ENCODE results near the gene EVI5. TPM values are rescaled to one million over a fixed set of nuclear protein-coding genes. Genes with fewer than 3 reads are reported as not detected.
"Not testable (repeated sequence)": the region's sequence is repeated elsewhere in the genome, so short reads cannot be mapped to it uniquely, and the experiment has no call there.

The EVI5 gene
- polyA plus RNA-seq, 2 of the 4 experiments (the other 2 are of a cell fraction) = 10.2 to 10.4 TPM

DNA sequence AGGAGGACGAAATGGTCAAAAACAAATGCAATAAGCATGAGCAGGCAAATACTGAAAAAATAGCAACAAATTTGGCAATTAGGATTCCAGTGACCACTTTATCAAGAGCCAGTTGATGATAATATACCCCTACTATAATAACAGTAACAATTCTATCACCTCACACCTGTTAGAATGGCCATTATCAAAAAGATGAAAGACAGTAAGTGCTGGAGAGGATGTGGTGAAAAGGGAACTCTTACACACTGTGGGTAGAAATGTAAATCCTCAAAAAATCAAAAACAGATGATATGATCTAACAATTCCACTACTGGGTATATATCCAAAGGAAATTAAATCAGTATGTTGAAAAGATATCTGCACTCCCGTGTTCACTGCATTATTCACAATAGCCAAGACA is 183.9 kb downstream of the EVI5 start:
- CTCF ChIA-PET = interaction anchor here (1.1 kb wide), 1 partner anchor 217 kb away, joined by 3 read pairs; no protein-coding TSS in a partner anchor
- FAIRE-seq = no peak
- WGBS (ENCODE audit: missing lambda C conversion rate) = 89% methylated on average over 2 of the region's 2 CpGs

DNA sequence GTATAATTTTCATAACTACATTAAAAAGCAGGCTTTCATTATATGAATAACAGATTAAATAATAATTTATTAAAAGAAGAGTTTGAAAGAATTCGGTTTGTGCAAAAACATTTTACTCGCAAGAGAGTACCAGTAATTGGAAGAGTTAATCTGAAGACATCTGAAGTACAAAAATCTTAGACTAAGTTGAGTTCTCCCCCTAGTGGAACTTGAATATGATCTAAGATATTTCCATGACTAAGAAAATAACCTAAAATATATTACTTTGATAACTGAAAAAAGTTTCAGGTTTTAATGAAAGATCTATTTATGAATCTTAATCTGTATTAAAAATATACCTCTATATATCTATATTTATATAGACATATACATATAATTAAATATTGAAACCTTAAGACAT is 185.7 kb downstream of the EVI5 start:
- no peak for FAIRE-seq
- TF ChIP-seq, protein P1, sequence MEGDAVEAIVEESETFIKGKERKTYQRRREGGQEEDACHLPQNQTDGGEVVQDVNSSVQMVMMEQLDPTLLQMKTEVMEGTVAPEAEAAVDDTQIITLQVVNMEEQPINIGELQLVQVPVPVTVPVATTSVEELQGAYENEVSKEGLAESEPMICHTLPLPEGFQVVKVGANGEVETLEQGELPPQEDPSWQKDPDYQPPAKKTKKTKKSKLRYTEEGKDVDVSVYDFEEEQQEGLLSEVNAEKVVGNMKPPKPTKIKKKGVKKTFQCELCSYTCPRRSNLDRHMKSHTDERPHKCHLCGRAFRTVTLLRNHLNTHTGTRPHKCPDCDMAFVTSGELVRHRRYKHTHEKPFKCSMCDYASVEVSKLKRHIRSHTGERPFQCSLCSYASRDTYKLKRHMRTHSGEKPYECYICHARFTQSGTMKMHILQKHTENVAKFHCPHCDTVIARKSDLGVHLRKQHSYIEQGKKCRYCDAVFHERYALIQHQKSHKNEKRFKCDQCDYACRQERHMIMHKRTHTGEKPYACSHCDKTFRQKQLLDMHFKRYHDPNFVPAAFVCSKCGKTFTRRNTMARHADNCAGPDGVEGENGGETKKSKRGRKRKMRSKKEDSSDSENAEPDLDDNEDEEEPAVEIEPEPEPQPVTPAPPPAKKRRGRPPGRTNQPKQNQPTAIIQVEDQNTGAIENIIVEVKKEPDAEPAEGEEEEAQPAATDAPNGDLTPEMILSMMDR (IDR thresholded peaks at IDR 0.05) = peak; percentile 46
- TF ChIP-seq RAD21 (conservative IDR thresholded peaks at IDR 0.05 in 1 of 2, IDR thresholded peaks at IDR 0.05 in 1 of 2) (peak; percentile 36 to 50; a peak in 4 of 5 replicates), SMC3 (IDR thresholded peaks at IDR 0.05) (peak; percentile 27; the same call in 1 of the 3 replicates), HOXB13 (CRISPR knock-in tag; IDR thresholded peaks at IDR 0.05; ENCODE audit: low read depth) (no peak)
- DNase-seq (ENCODE audit: low read depth in 1 of 2, low spot score in 1 of 2) = peak; percentile 2 to 27

More for the DNA sequence above, 183.9 kb downstream of the EVI5 start:
- ATAC-seq (no peak), DNase-seq (ENCODE audit: low read depth in 1 of 2, low spot score in 1 of 2) (no peak)
- H3K4me1 ChIP-seq = no peaks in the 10 kb centered on the region
- H3K4me2 ChIP-seq = no peak overlapping the region
- H3K9me3 ChIP-seq = no peaks in the 10 kb centered on the region
- no peak for TF ChIP-seq BHLHE40 (IDR thresholded peaks at IDR 0.05; ENCODE audit: low read depth, low read length)
- POLR2A ChIA-PET = no interaction called here
- no peak overlapping the region for H3K4me3 ChIP-seq
- H3K27ac ChIP-seq = no peak overlapping the region

DNA sequence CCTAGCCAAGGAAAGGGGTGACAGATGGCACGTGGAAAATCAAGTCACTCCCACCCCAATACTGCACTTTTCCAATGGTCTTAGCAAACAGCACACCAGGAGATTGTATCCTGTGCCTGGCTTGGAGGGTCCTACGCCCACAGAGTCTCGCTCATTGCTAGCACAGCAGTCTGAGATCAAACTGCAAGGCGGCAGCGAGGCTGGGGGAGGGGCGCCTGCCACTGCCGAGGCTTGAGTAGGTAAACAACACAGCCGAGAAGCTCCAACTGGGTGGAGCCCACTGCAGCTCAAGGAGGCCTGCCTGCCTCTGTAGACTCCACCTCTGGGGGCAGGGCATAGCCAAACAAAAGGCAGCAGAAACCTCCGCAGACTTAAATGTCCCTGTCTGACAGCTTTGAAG is 195.5 kb downstream of the EVI5 start:
- H3K27ac ChIP-seq; DNase-seq (ENCODE audit: low read depth in 1 of 2, low spot score in 1 of 2); H3K9me3 ChIP-seq; FAIRE-seq; POLR2A ChIA-PET; H3K4me2 ChIP-seq; H3K4me3 ChIP-seq; ATAC-seq; CTCF ChIA-PET; H3K4me1 ChIP-seq: not testable (repeated sequence)
- WGBS (ENCODE audit: missing lambda C conversion rate) = 48% methylated on average over 3 of the region's 9 CpGs

More for the DNA sequence above, 185.7 kb downstream of the EVI5 start:
- CTCF ChIA-PET = no interaction called here
- POLR2A ChIA-PET = no interaction called here
- no peak for ATAC-seq
- H3K4me1 ChIP-seq = no peaks in the 10 kb centered on the region
- WGBS (ENCODE audit: missing lambda C conversion rate) = 36% methylated on average over 2 of the region's 2 CpGs
- H3K9me3 ChIP-seq = no peaks in the 10 kb centered on the region
- H3K27ac ChIP-seq = no peak overlapping the region
- H3K4me3 ChIP-seq = no peak overlapping the region
- H3K4me2 ChIP-seq = no peak overlapping the region

DNA sequence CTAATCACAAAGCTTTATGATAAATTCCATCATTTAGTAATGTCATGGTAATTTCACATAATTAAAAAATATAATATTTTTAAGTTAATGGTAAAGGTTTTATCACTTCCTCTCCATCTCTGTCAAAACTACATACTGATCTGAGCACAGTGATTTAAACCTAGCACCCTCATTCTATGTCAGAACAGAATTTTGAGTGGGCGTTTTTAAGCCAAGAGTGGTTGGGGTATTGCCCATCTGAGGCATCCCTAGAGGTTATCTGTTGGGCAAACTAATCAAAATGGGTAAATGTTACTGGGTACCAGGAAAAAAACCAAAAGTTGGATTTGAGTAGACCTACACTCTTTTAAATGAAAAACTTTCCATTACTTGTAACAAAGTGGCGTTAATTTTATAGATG is 197.5 kb downstream of the EVI5 start:
- CTCF ChIA-PET = no interaction called here
- 94% methylated on average over 2 of the region's 2 CpGs for WGBS (ENCODE audit: missing lambda C conversion rate)
- no peak overlapping the region for H3K4me3 ChIP-seq
- H3K27ac ChIP-seq = no peak overlapping the region
- TF ChIP-seq FOXS1 (CRISPR knock-in tag; IDR thresholded peaks at IDR 0.05) = no peak
- no peak for TF ChIP-seq CHD4 (IDR thresholded peaks at IDR 0.05; ENCODE audit: borderline replicate concordance)
- TF ChIP-seq, protein P2, sequence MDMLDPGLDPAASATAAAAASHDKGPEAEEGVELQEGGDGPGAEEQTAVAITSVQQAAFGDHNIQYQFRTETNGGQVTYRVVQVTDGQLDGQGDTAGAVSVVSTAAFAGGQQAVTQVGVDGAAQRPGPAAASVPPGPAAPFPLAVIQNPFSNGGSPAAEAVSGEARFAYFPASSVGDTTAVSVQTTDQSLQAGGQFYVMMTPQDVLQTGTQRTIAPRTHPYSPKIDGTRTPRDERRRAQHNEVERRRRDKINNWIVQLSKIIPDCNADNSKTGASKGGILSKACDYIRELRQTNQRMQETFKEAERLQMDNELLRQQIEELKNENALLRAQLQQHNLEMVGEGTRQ (IDR thresholded peaks at IDR 0.05) = no peak
- no peak for TF ChIP-seq BHLHE40 (IDR thresholded peaks at IDR 0.05; ENCODE audit: low read depth, low read length)
- TF ChIP-seq ZC3H11A (IDR thresholded peaks at IDR 0.05) = no peak
- TF ChIP-seq, protein P1 (IDR thresholded peaks at IDR 0.05) = no peak
- TF ChIP-seq EHF (CRISPR knock-in tag; IDR thresholded peaks at IDR 0.05) = no peak
- no peak for TF ChIP-seq POLR2AphosphoS2 (conservative IDR thresholded peaks at IDR 0.05; ENCODE audit: low read length)
- TF ChIP-seq PHF8 (IDR thresholded peaks at IDR 0.05; ENCODE audit: borderline replicate concordance, low read depth) = no peak
- no peak for TF ChIP-seq JUN (IDR thresholded peaks at IDR 0.05)
- TF ChIP-seq HOXB13 (CRISPR knock-in tag; IDR thresholded peaks at IDR 0.05; ENCODE audit: low read depth) = no peak
- no peak for TF ChIP-seq NR3C1 (IDR thresholded peaks at IDR 0.05)
- TF ChIP-seq EP300 (IDR thresholded peaks at IDR 0.05) = no peak
- TF ChIP-seq HDAC2 (IDR thresholded peaks at IDR 0.05) = no peak
- FAIRE-seq (no peak), ATAC-seq (no peak), DNase-seq (ENCODE audit: low read depth in 1 of 2, low spot score in 1 of 2) (no peak)
- no peak overlapping the region for H3K4me2 ChIP-seq
- POLR2A ChIA-PET = no interaction called here
- no peaks in the 10 kb centered on the region for H3K9me3 ChIP-seq
- no peaks in the 10 kb centered on the region for H3K4me1 ChIP-seq
